H9 (cell line): ENCODE results near the gene CFAP61. TPM values are rescaled to one million over a fixed set of nuclear protein-coding genes. Genes with fewer than 3 reads are reported as not detected.

Experiments
- DNase-seq: peaks from one replicate; pipeline ENCODE4 v3.0.0-alpha.2; 2017
- H2AFZ ChIP-seq: one replicate; pipeline ENCODE4 v1.6.1; 2013; ENCODE audit warnings: mild to moderate bottlenecking, low read length, control low read depth, moderate library complexity
- H2AK5ac ChIP-seq: 2 replicates; pipeline ENCODE4 v1.6.1; 2013; ENCODE audit warnings: low read length, control low read depth, mixed read lengths; ENCODE audit not compliant: insufficient read length
- H2BK120ac ChIP-seq: one replicate; pipeline ENCODE4 v1.6.1; 2013; ENCODE audit warnings: low read depth, mild to moderate bottlenecking, low read length, control low read depth, inconsistent platforms; ENCODE audit not compliant: poor library complexity, severe bottlenecking
- H2BK12ac ChIP-seq: 2 replicates; pipeline ENCODE4 v1.6.1; 2013; ENCODE audit warnings: low read length, control low read depth, mixed read lengths, low read depth; ENCODE audit not compliant: insufficient read length
- H2BK15ac ChIP-seq: 2 replicates; pipeline ENCODE4 v1.6.1; 2013; ENCODE audit warnings: low read depth, low read length, control low read depth
- H2BK20ac ChIP-seq: one replicate; pipeline ENCODE4 v1.6.1; 2013; ENCODE audit warnings: low read depth, mild to moderate bottlenecking, low read length, control low read depth, inconsistent platforms; ENCODE audit not compliant: poor library complexity, severe bottlenecking
- H2BK5ac ChIP-seq: 2 replicates; pipeline ENCODE4 v1.6.1; 2013; ENCODE audit warnings: low read length, control low read depth, mixed read lengths; ENCODE audit not compliant: insufficient read length
- H3K14ac ChIP-seq: 2 replicates; pipeline ENCODE4 v1.6.1; 2013; ENCODE audit warnings: low read length, control low read depth; ENCODE audit not compliant: insufficient read depth
- H3K18ac ChIP-seq: 2 replicates; pipeline ENCODE4 v1.6.1; 2013; ENCODE audit warnings: low read depth, mild to moderate bottlenecking, mixed read lengths, low read length, control low read depth; ENCODE audit not compliant: insufficient read length
- H3K23ac ChIP-seq: 2 replicates; pipeline ENCODE4 v1.6.1; 2013; ENCODE audit warnings: low read length, control low read depth, mixed read lengths, low read depth; ENCODE audit not compliant: insufficient read length
- H3K23me2 ChIP-seq: 2 replicates; pipeline ENCODE4 v1.6.1; 2013; ENCODE audit warnings: low read depth, mild to moderate bottlenecking, mixed read lengths, low read length, control low read depth; ENCODE audit not compliant: insufficient read length, poor library complexity, severe bottlenecking
- H3K27ac ChIP-seq: 2 replicates; pipeline ENCODE4 v1.5.1; 2013; ENCODE audit warnings: low read length, control low read depth, mixed read lengths, low read depth; ENCODE audit not compliant: insufficient read length
- H3K27me3 ChIP-seq: 2 replicates; pipeline ENCODE4 v1.6.1; 2013; ENCODE audit warnings: low read length, control low read depth, inconsistent platforms; ENCODE audit not compliant: insufficient read depth
- H3K4ac ChIP-seq: 2 replicates; pipeline ENCODE4 v1.6.1; 2013; ENCODE audit warnings: low read depth, mild to moderate bottlenecking, control low read depth, inconsistent platforms, low read length, moderate library complexity
- H3K4me1 ChIP-seq: 2 replicates; pipeline ENCODE4 v1.6.1; 2013; ENCODE audit warnings: low read length, control low read depth, inconsistent platforms; ENCODE audit not compliant: insufficient read depth
- H3K4me2 ChIP-seq: 2 replicates; pipeline ENCODE4 v1.6.1; 2013; ENCODE audit warnings: low read length, control low read depth, mixed read lengths; ENCODE audit not compliant: insufficient read length, insufficient read depth
- H3K56ac ChIP-seq: 2 replicates; pipeline ENCODE4 v1.6.1; 2013; ENCODE audit warnings: low read depth, mild to moderate bottlenecking, mixed read lengths, low read length, control low read depth; ENCODE audit not compliant: insufficient read length
- H3K79me1 ChIP-seq: 2 replicates; pipeline ENCODE4 v1.6.1; 2013; ENCODE audit warnings: low read depth, mild to moderate bottlenecking, moderate library complexity, low read length, control low read depth, inconsistent platforms; ENCODE audit not compliant: insufficient read depth, poor library complexity, severe bottlenecking
- H3K79me2 ChIP-seq: 2 replicates; pipeline ENCODE4 v1.6.1; 2013; ENCODE audit warnings: low read length, control low read depth, inconsistent platforms; ENCODE audit not compliant: insufficient read depth
- H3K9ac ChIP-seq: 2 replicates; pipeline ENCODE4 v1.6.1; 2013; ENCODE audit warnings: low read length, control low read depth, mixed read lengths; ENCODE audit not compliant: insufficient read length; ENCODE audit errors: extremely low read depth
- H3K9me3 ChIP-seq: one replicate; pipeline ENCODE4 v1.6.1; 2013; ENCODE audit warnings: low read depth, low read length, inconsistent platforms; ENCODE audit not compliant: control insufficient read depth
- H3T11ph ChIP-seq: one replicate; pipeline ENCODE4 v1.6.1; 2013; ENCODE audit warnings: mild to moderate bottlenecking, low read length, control low read depth, inconsistent platforms
- H4K20me1 ChIP-seq: one replicate; pipeline ENCODE4 v1.6.1; 2013; ENCODE audit not compliant: control insufficient read depth, insufficient read length, insufficient read depth
- H4K5ac ChIP-seq: 2 replicates; pipeline ENCODE4 v1.6.1; 2013; ENCODE audit warnings: low read depth, mild to moderate bottlenecking, mixed read lengths, low read length, control low read depth; ENCODE audit not compliant: insufficient read length
- H4K8ac ChIP-seq: replicated peaks from 2 replicates; pipeline ENCODE4 v1.6.1; 2013; ENCODE audit warnings: low read length, control low read depth, mixed read lengths, low read depth; ENCODE audit not compliant: insufficient read length
- H4K91ac ChIP-seq: 2 replicates; pipeline ENCODE4 v1.6.1; 2013; ENCODE audit warnings: low read depth, mild to moderate bottlenecking, moderate library complexity, mixed read lengths, low read length, control low read depth; ENCODE audit not compliant: insufficient read length
- H3K27ac Mint-ChIP-seq, 3 experiments: 2 replicates in 2 of 3; 3 replicates in 1 of 3; pipeline ENCODE4 v1.8.0; 2020 to 2021; ENCODE audit warnings: mixed read lengths in 3 of 3, mild to moderate bottlenecking in 1 of 3, moderate library complexity in 1 of 3
- H3K27me3 Mint-ChIP-seq: 2 replicates; pipeline ENCODE4 v1.8.0; 2021; ENCODE audit warnings: low read depth, mild to moderate bottlenecking, moderate library complexity, mixed read lengths
- H3K36me3 Mint-ChIP-seq, 3 experiments: 2 replicates in 2 of 3; 3 replicates in 1 of 3; pipeline ENCODE4 v1.8.0; 2020 to 2021; ENCODE audit warnings: low read depth in 3 of 3, mixed read lengths in 3 of 3; ENCODE audit not compliant: insufficient read depth in 1 of 3
- H3K4me1 Mint-ChIP-seq, 2 experiments: 2 replicates each; pipeline ENCODE4 v1.8.0; 2020; ENCODE audit warnings: mixed read lengths in 2 of 2
- H3K4me3 Mint-ChIP-seq, 2 experiments: 2 replicates in 1 of 2; 3 replicates in 1 of 2; pipeline ENCODE4 v1.8.0; 2020 to 2021; ENCODE audit warnings: mild to moderate bottlenecking in 2 of 2, mixed read lengths in 2 of 2, moderate library complexity in 1 of 2
- H3K9me3 Mint-ChIP-seq, 2 experiments: 2 replicates in 1 of 2; 3 replicates in 1 of 2; pipeline ENCODE4 v1.8.0; 2020; ENCODE audit warnings: mild to moderate bottlenecking in 2 of 2, mixed read lengths in 2 of 2, moderate library complexity in 1 of 2
- WGBS: extraction: QIAGEN DNeasy Blood & Tissue Kit; methylation state at CpG from one replicate; pipeline ENCODE4 v1.1.7; 2013; ENCODE audit warnings: missing lambda C conversion rate, low lambda C conversion rate, mixed read lengths; ENCODE audit not compliant: insufficient read length; ENCODE audit errors: extremely low coverage; 5-methylcytosine and 5-hydroxymethylcytosine counted together
- total RNA-seq: library from RNA; stranded (reverse); gene quantifications from 2 replicates; pipeline ENCODE4 v1.2.1, GENCODE V29; 2021
- TF ChIP-seq, protein P1 (sequence below): fragments of 200-600 bp; sonication (generic); conservative IDR thresholded peaks from 3 replicates; pipeline ENCODE4 v1.8.0; 2021; ENCODE audit warnings: antibody characterized with exemption, mild to moderate bottlenecking

The CFAP61 gene
- total RNA-seq, 1 experiment from 2014 or later: 0.44 TPM

DNA sequence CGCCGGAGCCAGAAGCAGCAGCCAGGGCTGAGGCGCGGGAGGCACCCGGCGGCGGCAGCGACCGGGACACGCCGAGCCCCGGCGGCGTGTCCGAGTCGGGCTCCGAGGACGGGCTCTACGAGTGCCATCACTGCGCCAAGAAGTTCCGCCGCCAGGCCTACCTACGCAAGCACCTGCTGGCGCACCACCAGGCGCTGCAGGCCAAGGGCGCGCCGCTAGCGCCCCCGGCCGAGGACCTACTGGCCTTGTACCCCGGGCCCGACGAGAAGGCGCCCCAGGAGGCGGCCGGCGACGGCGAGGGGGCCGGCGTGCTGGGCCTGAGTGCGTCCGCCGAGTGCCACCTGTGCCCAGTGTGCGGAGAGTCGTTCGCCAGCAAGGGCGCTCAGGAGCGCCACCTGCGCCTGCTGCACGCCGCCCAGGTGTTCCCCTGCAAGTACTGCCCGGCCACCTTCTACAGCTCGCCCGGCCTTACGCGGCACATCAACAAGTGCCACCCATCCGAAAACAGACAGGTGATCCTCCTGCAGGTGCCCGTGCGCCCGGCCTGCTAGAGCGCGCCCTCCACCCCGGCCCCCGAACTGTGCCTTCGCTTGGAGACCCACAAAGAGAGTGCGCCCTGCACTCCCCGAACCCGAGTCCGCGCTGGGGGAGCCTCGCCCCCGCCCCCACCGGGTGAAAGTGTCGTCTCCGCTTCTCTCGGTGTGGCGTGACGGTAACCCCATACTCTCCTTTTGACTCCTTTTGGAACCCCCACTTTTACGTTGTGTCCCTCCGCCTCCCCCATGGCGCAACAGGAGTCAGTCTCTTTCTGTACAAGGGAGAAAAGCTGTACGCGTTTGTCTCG is 317.1 kb downstream of the CFAP61 start:
- peaks cover 27% of the 10 kb centered on the region for H3K23me2 ChIP-seq
- TF ChIP-seq, protein P1, sequence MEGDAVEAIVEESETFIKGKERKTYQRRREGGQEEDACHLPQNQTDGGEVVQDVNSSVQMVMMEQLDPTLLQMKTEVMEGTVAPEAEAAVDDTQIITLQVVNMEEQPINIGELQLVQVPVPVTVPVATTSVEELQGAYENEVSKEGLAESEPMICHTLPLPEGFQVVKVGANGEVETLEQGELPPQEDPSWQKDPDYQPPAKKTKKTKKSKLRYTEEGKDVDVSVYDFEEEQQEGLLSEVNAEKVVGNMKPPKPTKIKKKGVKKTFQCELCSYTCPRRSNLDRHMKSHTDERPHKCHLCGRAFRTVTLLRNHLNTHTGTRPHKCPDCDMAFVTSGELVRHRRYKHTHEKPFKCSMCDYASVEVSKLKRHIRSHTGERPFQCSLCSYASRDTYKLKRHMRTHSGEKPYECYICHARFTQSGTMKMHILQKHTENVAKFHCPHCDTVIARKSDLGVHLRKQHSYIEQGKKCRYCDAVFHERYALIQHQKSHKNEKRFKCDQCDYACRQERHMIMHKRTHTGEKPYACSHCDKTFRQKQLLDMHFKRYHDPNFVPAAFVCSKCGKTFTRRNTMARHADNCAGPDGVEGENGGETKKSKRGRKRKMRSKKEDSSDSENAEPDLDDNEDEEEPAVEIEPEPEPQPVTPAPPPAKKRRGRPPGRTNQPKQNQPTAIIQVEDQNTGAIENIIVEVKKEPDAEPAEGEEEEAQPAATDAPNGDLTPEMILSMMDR: peak; percentile 48
- no CpG with 5 or more reads among the region's 86 CpGs for WGBS
- H3K4me1 ChIP-seq: peaks cover 13% of the 10 kb centered on the region; the same call in 1 of the 2 replicates
- no peak overlapping the region for H2BK15ac ChIP-seq
- H4K8ac ChIP-seq: no peak overlapping the region
- peaks cover 33% of the 10 kb centered on the region for H3K27me3 ChIP-seq
- H3K79me1 ChIP-seq: no peaks in the 10 kb centered on the region
- no peak overlapping the region for H2AK5ac ChIP-seq
- peaks cover 87% of the 10 kb centered on the region for H3K27me3 Mint-ChIP-seq
- H3K4me1 Mint-ChIP-seq: peaks cover 54 to 55% of the 10 kb centered on the region in 2 experiments
- peak overlapping the region; percentile 60 to 80 for H3K4me3 Mint-ChIP-seq
- H2BK20ac ChIP-seq: no peak overlapping the region
- H2BK5ac ChIP-seq: no peak overlapping the region
- no peak overlapping the region for H2BK120ac ChIP-seq
- no peaks in the 10 kb centered on the region for H3K9me3 ChIP-seq
- H3K23ac ChIP-seq: no peak overlapping the region
- no peak overlapping the region for H3K4ac ChIP-seq
- peak overlapping the region; percentile 69 for H3K4me2 ChIP-seq
- H3K9me3 Mint-ChIP-seq: peaks cover 0 to 2% of the 10 kb centered on the region in 2 experiments; a peak in 3 of 5 replicates
- H4K20me1 ChIP-seq: no peaks in the 10 kb centered on the region
- H3K14ac ChIP-seq: no peak overlapping the region; the same call in 1 of the 2 replicates
- no peak overlapping the region for H4K91ac ChIP-seq
- H3K9ac ChIP-seq: no peak overlapping the region
- peak overlapping the region in 1 of 3 experiments; percentile 67; a peak in 1 of 7 replicates for H3K27ac Mint-ChIP-seq
- no peak overlapping the region for H2BK12ac ChIP-seq
- no peak overlapping the region for H3K27ac ChIP-seq
- H3T11ph ChIP-seq: no peak overlapping the region
- no peak overlapping the region for H3K18ac ChIP-seq
- DNase-seq: peak; percentile 86
- no peak overlapping the region for H3K56ac ChIP-seq
- no peaks in the 10 kb centered on the region; a peak in 2 of 7 replicates for H3K36me3 Mint-ChIP-seq
- no peaks in the 10 kb centered on the region for H3K79me2 ChIP-seq
- H2AFZ ChIP-seq: no peak overlapping the region
- H4K5ac ChIP-seq: no peak overlapping the region
